Nephron progenitor cell (in vitro differentiated cells): ENCODE measurements around the gene TTC23.
"Not testable (repeated sequence)": the region's sequence is repeated elsewhere in the genome, so short reads cannot be mapped to it uniquely, and the experiment has no call there.

Experiments
- DNase-seq: peaks from one replicate; pipeline ENCODE4 v3.0.0; 2021
- H3K27ac Mint-ChIP-seq: 2 replicates; pipeline ENCODE4 v1.8.0; 2021; ENCODE audit warnings: mild to moderate bottlenecking, moderate library complexity, mixed read lengths
- H3K27me3 Mint-ChIP-seq: 2 replicates; pipeline ENCODE4 v1.8.0; 2021; ENCODE audit warnings: mild to moderate bottlenecking, low read depth, mixed read lengths; ENCODE audit not compliant: poor library complexity
- H3K36me3 Mint-ChIP-seq: 2 replicates; pipeline ENCODE4 v1.8.0; 2021; ENCODE audit warnings: low read depth, mixed read lengths
- H3K4me1 Mint-ChIP-seq: 2 replicates; pipeline ENCODE4 v1.8.0; 2021; ENCODE audit warnings: mixed read lengths
- H3K4me3 Mint-ChIP-seq: 2 replicates; pipeline ENCODE4 v1.8.0; 2021; ENCODE audit warnings: mild to moderate bottlenecking, moderate library complexity, mixed read lengths
- H3K9me3 Mint-ChIP-seq: 2 replicates; pipeline ENCODE4 v1.8.0; 2021; ENCODE audit warnings: mild to moderate bottlenecking, moderate library complexity, mixed read lengths
- TF ChIP-seq, protein P1 (sequence below): fragments of 200-600 bp; sonication (generic); IDR thresholded peaks from 2 replicates; pipeline ENCODE4 v1.5.0; 2021; ENCODE audit warnings: antibody characterized with exemption

TTC23 gene

DNA sequence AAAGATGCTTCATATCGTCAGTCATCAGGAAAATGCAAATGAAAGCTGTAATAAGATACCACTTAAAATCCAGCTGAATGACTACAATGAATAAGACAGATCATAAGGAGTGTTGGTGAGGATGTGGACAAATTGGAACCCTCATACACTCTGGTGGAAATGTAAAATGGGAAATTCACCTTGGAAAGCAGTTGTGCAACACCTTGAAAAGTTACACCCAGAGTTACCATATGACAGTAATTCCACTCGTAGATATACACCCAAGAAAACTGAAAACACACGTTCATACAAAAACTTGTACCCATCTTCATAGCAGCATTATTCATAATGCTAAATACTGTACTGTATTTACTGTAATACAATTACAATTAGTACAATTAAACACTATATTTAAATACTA lies 2.3 kb downstream of the TTC23 start:
- H3K27ac Mint-ChIP-seq: no peak overlapping the region
- H3K9me3 Mint-ChIP-seq: no peaks in the 10 kb centered on the region
- TF ChIP-seq, protein P1, sequence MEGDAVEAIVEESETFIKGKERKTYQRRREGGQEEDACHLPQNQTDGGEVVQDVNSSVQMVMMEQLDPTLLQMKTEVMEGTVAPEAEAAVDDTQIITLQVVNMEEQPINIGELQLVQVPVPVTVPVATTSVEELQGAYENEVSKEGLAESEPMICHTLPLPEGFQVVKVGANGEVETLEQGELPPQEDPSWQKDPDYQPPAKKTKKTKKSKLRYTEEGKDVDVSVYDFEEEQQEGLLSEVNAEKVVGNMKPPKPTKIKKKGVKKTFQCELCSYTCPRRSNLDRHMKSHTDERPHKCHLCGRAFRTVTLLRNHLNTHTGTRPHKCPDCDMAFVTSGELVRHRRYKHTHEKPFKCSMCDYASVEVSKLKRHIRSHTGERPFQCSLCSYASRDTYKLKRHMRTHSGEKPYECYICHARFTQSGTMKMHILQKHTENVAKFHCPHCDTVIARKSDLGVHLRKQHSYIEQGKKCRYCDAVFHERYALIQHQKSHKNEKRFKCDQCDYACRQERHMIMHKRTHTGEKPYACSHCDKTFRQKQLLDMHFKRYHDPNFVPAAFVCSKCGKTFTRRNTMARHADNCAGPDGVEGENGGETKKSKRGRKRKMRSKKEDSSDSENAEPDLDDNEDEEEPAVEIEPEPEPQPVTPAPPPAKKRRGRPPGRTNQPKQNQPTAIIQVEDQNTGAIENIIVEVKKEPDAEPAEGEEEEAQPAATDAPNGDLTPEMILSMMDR: no peak
- peaks cover 3% of the 10 kb centered on the region for H3K27me3 Mint-ChIP-seq
- peaks cover 4% of the 10 kb centered on the region for H3K36me3 Mint-ChIP-seq
- no peak overlapping the region for H3K4me3 Mint-ChIP-seq
- DNase-seq: no peak
- H3K4me1 Mint-ChIP-seq: peaks cover 19% of the 10 kb centered on the region

- TF ChIP-seq, protein P1: no peak
- Mint-ChIP-seq H3K4me3 (no peak overlapping the region), H3K36me3 (peaks cover 4% of the 10 kb centered on the region)
These were observed 5.1 kb downstream of the TTC23 start for GRCh38 chr15:99244306-99244705.

GRCh38 chr15:99241752-99242151 lies 7.6 kb downstream of the TTC23 start:
- Mint-ChIP-seq H3K4me1 (peaks cover under 1% of the 10 kb centered on the region), H3K9me3 (no peaks in the 10 kb centered on the region), H3K27ac (no peak overlapping the region), H3K4me3 (no peak overlapping the region), H3K36me3 (peaks cover 14% of the 10 kb centered on the region), H3K27me3 (no peaks in the 10 kb centered on the region)
- TF ChIP-seq, protein P1: no peak
- no peak for DNase-seq

More at GRCh38 chr15:99244306-99244705, 5.1 kb downstream of the TTC23 start:
- no peaks in the 10 kb centered on the region for H3K9me3 Mint-ChIP-seq
- H3K4me1 Mint-ChIP-seq: peaks cover 9% of the 10 kb centered on the region
- no peak overlapping the region for H3K27ac Mint-ChIP-seq
- DNase-seq: no peak
- no peaks in the 10 kb centered on the region for H3K27me3 Mint-ChIP-seq

DNA sequence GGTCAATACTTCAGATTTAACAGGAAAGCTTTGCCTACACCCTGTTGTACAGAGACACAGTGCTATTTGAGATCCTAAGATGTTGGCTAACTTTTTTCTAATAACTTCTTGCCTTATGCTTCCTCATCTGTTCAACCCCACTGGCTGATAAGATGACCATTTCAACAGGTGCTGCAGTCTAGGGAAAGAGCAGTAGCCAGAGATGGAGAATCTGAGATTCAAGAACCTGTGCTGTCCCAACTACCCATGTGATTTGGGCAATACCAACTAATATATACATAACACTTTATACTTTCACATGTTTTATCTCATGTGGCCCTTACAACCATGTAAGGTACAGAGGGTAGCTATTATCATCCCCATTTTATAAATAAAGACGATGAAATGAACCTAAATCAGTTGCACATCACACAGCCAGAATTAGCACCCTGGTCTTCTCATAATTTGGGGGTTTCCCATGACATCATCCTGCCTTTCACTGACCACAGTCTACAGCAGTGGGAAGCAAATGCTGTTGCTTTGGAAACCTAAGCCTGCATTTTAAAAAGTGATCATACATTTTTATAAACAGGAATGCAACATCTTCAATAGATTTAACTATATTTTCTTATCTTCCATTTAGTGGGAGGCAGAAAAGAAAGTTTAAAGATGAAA lies 9.7 kb downstream of the TTC23 start:
- no peak for DNase-seq
- Mint-ChIP-seq H3K27ac (no peak overlapping the region), H3K36me3 (peaks cover 30% of the 10 kb centered on the region), H3K9me3 (no peaks in the 10 kb centered on the region), H3K4me1 (no peaks in the 10 kb centered on the region), H3K27me3 (peaks cover 4% of the 10 kb centered on the region), H3K4me3 (no peak overlapping the region)
- TF ChIP-seq, protein P1: no peak

DNA sequence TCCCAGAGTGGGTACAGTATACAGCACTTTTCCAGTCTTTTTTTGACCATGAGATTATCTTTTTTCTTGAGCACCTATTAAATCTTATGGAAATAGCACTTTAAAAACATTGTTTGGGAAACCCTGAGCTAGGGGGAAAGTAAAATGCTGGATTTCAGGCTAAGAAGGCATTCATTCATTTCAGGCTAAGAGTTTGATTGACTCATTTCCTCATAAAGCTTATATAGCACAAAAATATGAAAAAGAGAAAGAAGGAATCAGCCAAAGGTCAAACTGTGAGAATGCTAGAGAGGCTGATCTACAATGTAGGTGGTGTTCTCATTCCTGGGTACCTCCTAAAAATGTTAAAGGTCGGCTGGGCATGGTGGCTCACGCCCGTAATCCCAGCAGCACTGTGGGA lies 10.5 kb downstream of the TTC23 start:
- DNase-seq: no peak
- no peak overlapping the region for H3K4me3 Mint-ChIP-seq
- H3K9me3 Mint-ChIP-seq: no peaks in the 10 kb centered on the region
- no peaks in the 10 kb centered on the region for H3K4me1 Mint-ChIP-seq
- TF ChIP-seq, protein P1: no peak
- peaks cover 34% of the 10 kb centered on the region for H3K36me3 Mint-ChIP-seq
- H3K27ac Mint-ChIP-seq: no peak overlapping the region
- H3K27me3 Mint-ChIP-seq: peaks cover 4% of the 10 kb centered on the region

- not testable (repeated sequence) for H3K9me3 Mint-ChIP-seq
- peaks cover 59% of the 10 kb centered on the region for H3K36me3 Mint-ChIP-seq
These were observed 15.2 kb downstream of the TTC23 start for GRCh38 chr15:99234160-99234559.

More at GRCh38 chr15:99234160-99234559, 15.2 kb downstream of the TTC23 start:
- not testable (repeated sequence) for H3K4me1 Mint-ChIP-seq, DNase-seq, H3K27ac Mint-ChIP-seq, H3K4me3 Mint-ChIP-seq, H3K27me3 Mint-ChIP-seq
